ENCODE results near the gene RTN4R.

RTN4R gene

GRCh38 chr22:20251491-20251890 is 16.6 kb downstream of the RTN4R start:
- no peak for TF ChIP-seq CTCF (conservative IDR thresholded peaks at IDR 0.05)

DNA sequence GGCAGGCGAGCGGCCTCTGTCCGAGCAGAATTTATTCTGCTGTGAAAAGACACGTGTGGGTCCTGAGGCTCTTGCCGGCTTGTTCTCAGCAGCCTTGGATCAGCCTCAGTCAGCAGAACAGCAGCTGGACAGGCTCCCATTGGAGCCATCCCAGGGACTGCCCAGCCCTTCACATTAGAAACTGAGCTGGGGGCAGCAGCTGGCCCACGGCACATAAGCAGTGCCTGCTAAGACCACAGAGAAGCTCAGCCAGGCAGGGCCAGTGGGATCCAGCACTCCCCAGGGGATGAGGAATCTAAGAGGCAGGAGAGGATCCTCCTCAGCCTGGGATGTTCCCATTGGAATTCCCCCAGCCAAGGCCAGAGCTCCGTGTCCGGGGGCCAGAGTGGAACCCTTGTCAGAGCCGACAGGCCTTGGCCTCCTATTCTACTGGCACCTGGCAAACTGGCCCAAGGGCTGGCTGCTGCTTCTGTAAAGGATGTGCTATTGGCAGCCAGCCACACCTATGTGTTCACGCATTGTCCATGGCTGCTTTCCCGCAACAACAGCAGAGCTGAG is 18.2 kb downstream of the RTN4R start:
- peak overlapping the region; percentile 75 for H3K27ac ChIP-seq
- no peak for TF ChIP-seq CTCF (conservative IDR thresholded peaks at IDR 0.05)

More at GRCh38 chr22:20251491-20251890, 16.6 kb downstream of the RTN4R start:
- H3K27ac ChIP-seq: no peak overlapping the region

DNA sequence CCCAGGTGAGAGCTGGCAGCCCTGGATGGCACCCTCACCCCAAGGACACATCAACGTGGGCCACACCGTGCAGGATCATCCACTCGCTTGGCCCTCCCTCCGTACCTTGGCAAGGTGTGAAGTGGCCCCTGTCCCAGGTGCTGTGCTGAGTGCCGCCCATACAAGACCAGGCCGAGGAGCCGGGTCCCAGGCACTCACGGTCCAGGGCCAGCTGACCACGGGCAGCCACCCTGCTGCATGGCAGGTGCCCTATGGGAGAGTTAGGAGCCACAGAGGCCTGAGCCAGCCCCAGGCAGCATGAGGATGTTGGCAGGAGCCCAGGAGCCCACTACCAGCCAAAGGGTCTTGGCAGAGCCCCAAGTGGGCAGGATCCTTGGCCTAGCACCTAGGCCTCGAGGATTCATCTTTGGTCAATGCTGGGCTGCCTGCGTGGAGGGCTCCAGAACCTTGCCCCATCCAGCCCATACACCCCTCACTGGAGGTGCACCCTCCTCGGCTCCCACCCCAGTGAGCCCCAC is 19.6 kb downstream of the RTN4R start:
- no peak for TF ChIP-seq CTCF (conservative IDR thresholded peaks at IDR 0.05)

GRCh38 chr22:20247608-20248171 is 20.4 kb downstream of the RTN4R start:
- no peak overlapping the region for H3K27ac ChIP-seq
- no peak for TF ChIP-seq CTCF (conservative IDR thresholded peaks at IDR 0.05)

More for the DNA sequence above, 19.6 kb downstream of the RTN4R start:
- H3K27ac ChIP-seq: peak overlapping the region; percentile 75

DNA sequence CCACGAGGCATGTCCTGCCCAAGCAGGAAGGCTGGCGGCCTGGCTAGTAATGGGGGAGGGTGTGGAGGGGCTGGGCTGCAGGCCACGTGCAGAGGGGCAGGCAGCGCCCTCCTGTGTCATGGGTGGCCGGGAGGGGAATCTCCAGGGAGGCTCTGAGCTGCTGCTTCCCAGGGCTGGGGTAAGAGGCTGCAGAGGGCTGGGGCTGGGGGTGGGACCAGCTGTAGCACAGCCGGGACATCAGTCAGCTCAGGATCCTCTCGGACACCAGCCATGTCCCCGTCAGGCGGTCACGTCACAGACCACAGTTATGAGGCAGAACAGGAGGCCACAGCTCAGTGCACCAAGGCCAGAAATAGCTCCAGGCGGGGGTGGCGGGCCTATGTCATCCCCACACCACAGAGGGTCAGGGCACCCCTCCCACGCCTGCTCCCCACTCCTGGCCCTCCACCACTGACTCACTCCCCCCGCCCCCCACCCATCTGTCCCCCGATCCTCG is 21.1 kb downstream of the RTN4R start:
- no peak for TF ChIP-seq CTCF (conservative IDR thresholded peaks at IDR 0.05)

GRCh38 chr22:20246368-20247009 is 21.6 kb downstream of the RTN4R start:
- no peak overlapping the region for H3K27ac ChIP-seq
- TF ChIP-seq CTCF (conservative IDR thresholded peaks at IDR 0.05): no peak

More for the DNA sequence above, 21.1 kb downstream of the RTN4R start:
- no peak overlapping the region for H3K27ac ChIP-seq

DNA sequence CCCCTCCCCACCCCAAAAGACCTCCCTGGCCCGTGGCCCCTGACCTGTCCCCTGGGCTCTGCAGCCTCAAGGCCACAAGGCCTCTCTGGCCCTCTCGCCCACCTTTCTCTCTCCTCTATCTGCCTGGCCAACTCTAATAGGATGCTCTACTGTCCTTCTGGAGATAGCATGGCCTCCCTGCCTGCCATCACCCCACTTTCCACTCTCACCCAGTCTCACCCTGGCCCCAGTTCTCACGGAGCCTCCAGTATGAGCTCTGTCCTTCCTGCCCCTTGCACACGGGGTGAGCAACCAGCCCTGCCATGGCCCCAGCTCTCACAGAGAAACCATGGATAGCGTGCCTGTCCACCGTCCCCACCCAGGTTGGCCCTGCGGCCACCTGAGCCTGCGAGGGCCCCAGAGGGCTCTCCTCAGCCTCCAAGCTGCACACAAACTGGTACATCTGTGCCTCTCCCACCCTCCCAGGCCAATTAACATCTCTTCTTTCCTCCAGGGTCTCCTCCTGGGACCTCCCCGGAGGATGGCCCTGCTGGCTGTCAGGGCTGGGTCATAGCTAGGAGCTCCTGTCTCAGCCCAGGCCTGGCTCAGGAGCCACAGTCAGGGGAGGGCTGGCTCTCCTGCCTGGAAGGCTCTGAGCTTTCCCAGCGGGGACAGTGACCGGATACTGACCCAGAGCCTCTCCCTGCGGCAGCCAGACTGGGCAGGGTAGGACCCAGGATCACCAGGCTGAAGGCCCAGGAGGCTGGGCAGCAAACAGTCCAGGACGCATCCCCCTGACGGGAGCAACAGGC is 22.3 kb downstream of the RTN4R start:
- H3K27ac ChIP-seq: no peak overlapping the region

More for the DNA sequence above, 22.3 kb downstream of the RTN4R start:
- no peak for TF ChIP-seq CTCF (conservative IDR thresholded peaks at IDR 0.05)

Data from VCaP (cell line).